Sigmoid colon (tissue), 4 donors: ENCODE measurements around the gene E2F7.
"Not testable (repeated sequence)": the region's sequence is repeated elsewhere in the genome, so short reads cannot be mapped to it uniquely, and the experiment has no call there.

Source experiments
- CTCF ChIP-seq, 4 experiments: fragments of 450-650 bp in 3 of 4; fragments of 200-600 bp in 1 of 4; IDR thresholded peaks; one replicate each; pipeline ENCODE4 v1.5.1; 2016 to 2019; ENCODE audit warnings: antibody characterized with exemption in 4 of 4, mild to moderate bottlenecking in 3 of 4, moderate library complexity in 2 of 4
- EP300 ChIP-seq, 4 donors: sonication (generic); formaldehyde crosslinking; IDR thresholded peaks; one replicate each; pipeline ENCODE4 v1.6.1; 2017; ENCODE audit warnings: antibody characterized with exemption in 4 of 4
- POLR2A ChIP-seq, 2 donors: fragments of 450-650 bp; IDR thresholded peaks; one replicate each; pipeline ENCODE4 v1.6.1; 2016; ENCODE audit warnings: antibody characterized with exemption in 2 of 2, mild to moderate bottlenecking in 2 of 2, moderate library complexity in 2 of 2
- POLR2AphosphoS5 ChIP-seq, 4 donors: sonication (generic); formaldehyde crosslinking; IDR thresholded peaks; one replicate each; pipeline ENCODE4 v1.6.1; 2017; ENCODE audit warnings: antibody characterized with exemption in 4 of 4

- not testable (repeated sequence) for TF ChIP-seq CTCF, EP300, POLR2A, POLR2AphosphoS5 (IDR thresholded peaks at IDR 0.05)
Observed at GRCh38 chr12:77073894-77074293, 8.5 kb upstream of the E2F7 start.
